T1000 (cell line): ENCODE measurements around the gene C4orf50.

ENCODE experiments used
- DNase-seq: peaks from one replicate; lab custom pipeline; 2025; ENCODE audit warnings: mixed read lengths; lab: John Stamatoyannopoulos, UW

C4orf50 gene

DNA sequence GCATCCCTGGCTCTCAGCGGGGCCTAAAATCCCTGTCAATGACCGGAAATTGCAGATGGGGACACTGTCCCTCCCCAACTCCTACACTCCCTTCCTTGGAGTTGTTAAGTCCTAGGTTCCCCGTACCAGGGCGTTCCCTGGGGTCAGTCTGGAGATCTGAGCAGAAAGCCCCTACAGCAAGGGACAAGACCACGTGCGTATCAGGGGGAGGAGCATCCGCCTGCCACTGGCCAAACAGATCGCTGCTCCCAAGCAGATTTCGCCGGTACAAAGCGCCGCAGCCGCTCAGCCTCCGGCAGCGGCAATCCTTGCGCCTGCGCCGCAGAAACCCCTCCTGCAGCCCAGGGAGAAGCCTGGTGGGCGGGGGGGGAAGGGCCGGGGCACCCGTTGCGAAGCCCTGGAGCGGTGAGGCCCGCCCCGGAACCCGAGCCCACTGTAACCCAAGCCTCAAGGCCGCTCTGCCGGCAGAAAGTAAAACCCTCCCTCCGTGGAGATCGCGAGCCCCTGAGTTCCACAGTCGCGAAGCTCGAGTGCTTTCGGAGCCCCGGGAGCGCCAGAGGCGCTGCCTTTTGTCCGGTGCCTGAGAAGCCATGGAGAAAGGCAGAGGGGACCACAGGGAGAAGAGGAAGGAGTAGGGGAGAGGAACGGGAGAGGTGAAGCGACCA lies 128.0 kb downstream of the C4orf50 start:
- no peak for DNase-seq

DNA sequence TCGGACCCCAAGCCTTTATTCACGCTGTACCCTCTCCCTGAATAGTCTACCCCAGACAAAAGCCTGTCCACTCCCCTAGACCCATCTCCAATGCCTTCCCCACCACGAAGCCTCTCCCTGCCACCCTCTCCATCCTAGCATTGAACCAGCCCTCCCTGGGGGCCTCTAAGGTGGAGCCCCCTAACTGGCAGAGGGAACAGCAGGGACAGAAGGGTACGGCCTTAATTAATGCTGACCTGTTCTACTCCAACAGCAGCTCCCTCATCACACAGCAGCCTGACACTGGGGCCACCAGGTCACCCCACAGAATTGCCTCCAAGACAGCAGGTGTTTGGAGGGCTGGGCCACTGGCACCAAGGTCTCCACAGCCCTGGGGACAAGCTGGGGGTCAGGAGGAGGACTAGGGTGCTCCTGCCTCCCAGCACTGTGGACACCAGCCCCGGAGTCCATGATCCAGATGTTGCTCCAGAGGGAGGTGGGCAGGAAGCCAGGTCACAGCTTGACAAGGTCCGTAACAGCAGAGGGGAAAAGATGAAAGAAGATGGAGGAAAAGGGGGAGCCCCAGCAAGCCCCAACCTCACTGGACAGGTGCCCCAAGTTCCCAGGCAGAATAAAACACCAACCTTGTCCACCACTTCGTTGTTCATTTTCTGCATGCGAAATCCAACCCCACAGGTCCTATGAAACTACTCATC lies 129.1 kb downstream of the C4orf50 start:
- DNase-seq, result no peak

GRCh38 chr4:5888222-5889001 lies 129.8 kb downstream of the C4orf50 start:
- DNase-seq, result no peak

- DNase-seq, result no peak
Measured at GRCh38 chr4:5887361-5888221, 130.6 kb downstream of the C4orf50 start.

DNA sequence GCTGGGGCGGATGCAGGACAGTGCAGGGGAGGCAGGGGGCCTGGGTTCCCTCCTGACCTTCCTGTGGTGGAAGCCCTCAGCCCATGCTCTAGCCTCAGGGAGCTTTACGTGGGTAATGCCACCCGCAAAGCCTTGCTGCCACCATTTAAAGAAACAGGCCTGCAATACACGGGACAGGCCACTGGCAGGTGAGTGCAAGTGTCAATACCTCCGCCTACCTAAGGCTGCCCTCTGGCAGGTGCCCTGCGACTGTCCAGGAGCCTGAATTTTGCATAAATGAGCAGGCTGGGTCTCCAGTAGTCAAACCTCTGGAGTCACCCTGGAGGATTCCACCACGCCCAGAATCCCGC lies 131.2 kb downstream of the C4orf50 start:
- no peak for DNase-seq

DNA sequence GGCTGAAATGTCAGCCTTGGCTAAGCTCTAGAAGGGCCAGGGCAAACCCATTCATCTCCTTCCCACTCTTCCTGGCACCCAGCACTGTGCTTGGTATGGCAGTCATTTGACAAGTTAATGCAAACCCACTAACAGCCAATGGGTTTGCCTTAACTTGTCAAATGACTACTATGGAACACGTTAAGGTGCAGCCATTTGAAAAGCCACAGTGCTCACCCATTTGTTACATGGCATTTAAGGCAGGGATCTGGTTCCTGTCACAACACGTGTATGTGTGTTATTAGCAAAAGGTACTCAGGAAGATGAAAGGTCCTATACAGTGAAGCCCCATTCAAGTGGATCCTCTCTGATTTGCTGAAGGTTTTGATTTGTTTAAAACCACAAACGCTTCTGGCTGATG lies 132.5 kb downstream of the C4orf50 start:
- no peak for DNase-seq

GRCh38 chr4:5884796-5885195 lies 133.4 kb downstream of the C4orf50 start:
- DNase-seq, result no peak

- no peak for DNase-seq
Measured at GRCh38 chr4:5883916-5884315, 134.3 kb downstream of the C4orf50 start.

DNA sequence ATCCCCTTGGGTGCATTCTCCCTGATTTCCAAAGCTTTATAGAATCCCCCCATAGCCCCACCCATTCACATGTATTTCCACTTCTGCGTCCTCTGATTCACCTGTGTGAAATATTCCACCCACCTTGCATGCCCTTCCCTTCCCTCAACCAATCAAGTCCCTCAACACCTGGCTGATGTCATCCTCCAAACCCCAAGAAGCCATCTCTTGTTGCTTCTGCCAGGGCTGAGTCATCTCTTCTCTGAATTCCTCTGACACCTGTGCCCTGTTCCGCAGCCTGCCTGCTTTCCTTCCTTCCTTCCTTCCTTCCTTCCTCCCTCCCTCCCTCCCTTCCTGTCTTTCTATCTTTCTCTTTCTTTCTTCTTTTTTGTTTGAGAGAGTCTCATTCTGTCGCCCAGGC lies 135.3 kb downstream of the C4orf50 start:
- DNase-seq, result no peak

DNA sequence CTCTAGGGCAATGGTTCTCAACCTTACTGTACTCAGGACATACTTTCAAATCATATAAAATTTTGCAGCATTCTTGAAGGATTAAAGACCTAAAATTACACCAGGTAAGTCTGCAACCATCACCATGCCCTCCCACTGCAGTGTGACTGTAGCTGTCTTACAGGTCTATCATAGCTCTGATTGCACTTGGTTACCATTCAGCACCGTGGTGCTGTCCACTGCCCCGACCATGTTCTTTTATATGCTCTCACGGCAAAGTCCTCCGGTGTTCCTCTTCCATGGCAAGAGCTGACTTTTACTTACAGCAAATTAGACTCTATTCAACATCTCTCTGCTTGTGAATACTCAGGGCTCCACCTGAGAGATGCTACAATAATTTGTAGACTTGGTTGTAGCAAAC lies 136.9 kb downstream of the C4orf50 start:
- no peak for DNase-seq

DNA sequence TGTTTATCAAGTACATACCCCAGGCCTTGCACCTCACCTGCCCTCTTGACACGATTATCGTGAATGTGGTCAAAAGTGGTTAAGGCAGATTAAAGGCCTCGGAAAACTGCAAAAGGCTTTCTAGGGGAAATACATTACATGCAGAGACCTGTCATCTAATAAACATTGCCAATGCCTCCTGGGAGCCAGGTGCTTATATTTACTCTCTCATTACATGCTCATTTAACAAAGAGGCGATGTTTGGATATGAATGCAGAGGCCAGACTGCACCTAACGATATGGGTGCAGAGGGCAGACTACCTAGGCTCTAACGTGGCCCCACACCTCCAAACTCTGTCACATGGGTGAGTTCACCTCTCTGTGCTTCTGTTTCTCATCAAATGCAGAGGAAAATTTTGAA lies 139.9 kb downstream of the C4orf50 start:
- no peak for DNase-seq

- no peak for DNase-seq
Measured at GRCh38 chr4:5877392-5877791, 140.8 kb downstream of the C4orf50 start.

DNA sequence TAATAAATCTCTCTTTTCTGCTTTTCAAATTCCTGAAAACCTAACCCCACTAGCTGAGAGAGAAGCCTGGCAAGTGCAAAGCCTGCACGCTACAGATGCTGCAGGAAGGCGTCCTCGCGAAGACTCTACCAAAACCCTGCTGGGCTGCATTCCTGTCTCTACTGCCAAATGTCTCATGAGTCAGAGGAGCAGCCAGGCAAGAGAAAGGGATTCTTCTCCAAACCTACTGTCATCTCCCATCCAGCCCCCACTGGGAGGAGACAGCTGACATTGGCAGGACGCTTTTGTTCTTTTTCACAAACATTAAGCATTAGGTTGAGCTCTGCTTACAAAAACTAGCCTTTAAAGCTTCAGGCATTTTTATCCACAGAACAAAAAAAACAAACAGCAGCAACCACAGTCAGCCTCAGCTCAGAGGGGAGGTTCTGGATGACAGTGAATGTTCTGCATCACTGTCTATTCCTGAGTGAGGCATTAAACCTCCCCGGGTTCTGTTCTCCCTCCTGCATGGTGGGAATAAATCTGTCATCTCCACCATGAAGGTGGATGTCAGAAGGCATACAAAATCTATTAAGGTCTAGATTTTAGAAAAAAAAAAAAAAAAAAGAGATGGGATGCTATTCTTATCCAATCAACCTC lies 143.3 kb downstream of the C4orf50 start:
- no peak for DNase-seq

GRCh38 chr4:5870701-5871100 lies 147.5 kb downstream of the C4orf50 start:
- no peak for DNase-seq

GRCh38 chr4:5869966-5870619 lies 148.1 kb downstream of the C4orf50 start:
- DNase-seq, result no peak

- DNase-seq, result no peak
Measured at GRCh38 chr4:5867866-5868265, 150.4 kb downstream of the C4orf50 start.

DNA sequence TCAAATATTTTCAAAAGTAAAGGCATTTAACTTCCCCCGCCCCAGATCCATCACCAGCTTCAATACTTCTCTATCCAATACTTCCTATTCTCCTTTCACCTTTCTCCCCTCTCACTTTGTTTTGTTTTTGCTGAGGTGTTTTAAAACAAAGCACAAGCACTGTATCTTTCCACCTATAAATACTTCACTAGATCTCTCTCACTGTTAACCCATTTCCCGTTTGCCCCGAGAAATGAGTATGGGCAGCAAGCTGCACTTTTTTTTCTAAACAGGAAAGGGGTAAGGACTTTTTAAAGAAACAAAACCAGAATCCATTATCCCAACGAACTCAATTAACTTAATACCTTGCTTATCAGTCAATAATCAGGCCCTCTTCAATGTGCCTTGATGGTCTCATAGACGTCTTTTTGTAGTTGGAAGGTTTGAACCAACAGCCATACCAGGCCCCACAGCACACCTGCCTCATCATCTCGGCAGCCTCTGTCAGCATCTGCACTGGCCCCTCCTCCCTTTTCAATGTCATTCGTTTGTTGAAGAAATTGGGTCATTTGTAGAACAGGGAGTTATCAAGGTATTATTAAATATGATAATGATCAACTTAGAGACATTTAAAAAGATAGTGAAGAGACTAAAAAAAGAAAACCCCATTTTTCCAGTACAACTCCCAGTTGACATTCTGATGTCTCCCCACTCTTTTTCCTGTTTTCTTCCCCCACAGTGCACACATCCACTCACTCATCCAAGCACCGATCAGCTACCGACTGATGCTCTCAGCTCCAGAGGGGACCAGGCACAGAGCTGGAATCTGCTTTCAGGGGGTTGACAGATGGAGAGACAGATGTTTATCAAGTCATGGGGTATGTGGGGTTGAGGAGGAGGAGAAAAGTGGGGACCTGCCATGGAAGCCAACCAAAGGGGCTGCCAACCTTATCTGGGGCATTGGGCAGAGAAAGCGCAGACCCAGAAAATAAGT lies 151.1 kb downstream of the C4orf50 start:
- DNase-seq, result no peak

DNA sequence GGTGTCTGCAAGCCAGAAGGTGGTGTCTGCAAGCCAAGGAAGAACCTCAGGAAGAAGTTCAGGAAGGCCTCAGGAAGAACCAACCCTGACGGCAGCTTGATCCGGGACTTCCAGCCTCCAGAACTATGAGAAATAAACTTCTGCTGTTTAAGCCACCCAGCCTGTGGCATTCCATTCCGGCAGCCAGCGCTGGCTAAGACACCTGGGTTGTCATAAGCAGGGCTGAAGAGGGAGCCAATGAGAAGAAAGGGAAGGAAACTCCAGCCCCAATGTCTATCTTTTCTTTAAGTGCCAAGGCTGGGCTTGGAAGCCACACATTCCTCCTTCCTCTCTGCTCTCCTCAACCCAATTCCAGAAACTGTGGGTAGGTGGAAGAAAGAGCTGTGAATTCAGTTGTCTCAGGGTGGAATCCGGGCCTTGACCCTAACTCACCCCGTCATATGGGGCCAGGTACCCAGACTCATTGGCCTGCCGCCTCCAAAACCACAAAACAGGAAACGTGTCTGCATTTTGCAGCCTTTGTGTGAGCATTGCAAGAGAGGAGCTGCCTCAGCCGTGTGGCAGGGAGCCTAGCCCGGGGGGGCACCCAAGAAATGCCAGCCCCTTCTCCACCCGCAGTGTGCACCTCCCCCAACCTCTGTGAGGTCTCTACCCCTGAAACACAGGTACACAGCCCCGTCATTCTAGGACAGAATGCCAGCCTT lies 152.2 kb downstream of the C4orf50 start:
- DNase-seq, result no peak

- peak; percentile 9 for DNase-seq
Measured at GRCh38 chr4:5863461-5864113, 154.6 kb downstream of the C4orf50 start.
